SH-SY5Y (cell line): ENCODE results near the gene POU3F2.

Experiments used
- GATA2 ChIP-seq: IDR thresholded peaks from 2 replicates; pipeline ENCODE4 v1.6.1; 2011; ENCODE audit warnings: mild to moderate bottlenecking, low read depth, low read length
- GATA3 ChIP-seq: IDR thresholded peaks from 2 replicates; pipeline ENCODE4 v1.6.1; 2011; ENCODE audit warnings: low read depth, mild to moderate bottlenecking, low read length, moderate library complexity

GRCh38 chr6:98838975-98839374 is 4.6 kb downstream of the POU3F2 start:
- no peak for TF ChIP-seq GATA2
- TF ChIP-seq GATA3, result no peak
